HCEC 1CT (cell line): ENCODE data around the gene PROP1.
"Not testable (repeated sequence)": the region's sequence is repeated elsewhere in the genome, so short reads cannot be mapped to it uniquely, and the experiment has no call there.

Experiments used
- DNase-seq: peaks from one replicate; pipeline ENCODE4 v3.0.0-alpha.2; 2017

The PROP1 gene

DNA sequence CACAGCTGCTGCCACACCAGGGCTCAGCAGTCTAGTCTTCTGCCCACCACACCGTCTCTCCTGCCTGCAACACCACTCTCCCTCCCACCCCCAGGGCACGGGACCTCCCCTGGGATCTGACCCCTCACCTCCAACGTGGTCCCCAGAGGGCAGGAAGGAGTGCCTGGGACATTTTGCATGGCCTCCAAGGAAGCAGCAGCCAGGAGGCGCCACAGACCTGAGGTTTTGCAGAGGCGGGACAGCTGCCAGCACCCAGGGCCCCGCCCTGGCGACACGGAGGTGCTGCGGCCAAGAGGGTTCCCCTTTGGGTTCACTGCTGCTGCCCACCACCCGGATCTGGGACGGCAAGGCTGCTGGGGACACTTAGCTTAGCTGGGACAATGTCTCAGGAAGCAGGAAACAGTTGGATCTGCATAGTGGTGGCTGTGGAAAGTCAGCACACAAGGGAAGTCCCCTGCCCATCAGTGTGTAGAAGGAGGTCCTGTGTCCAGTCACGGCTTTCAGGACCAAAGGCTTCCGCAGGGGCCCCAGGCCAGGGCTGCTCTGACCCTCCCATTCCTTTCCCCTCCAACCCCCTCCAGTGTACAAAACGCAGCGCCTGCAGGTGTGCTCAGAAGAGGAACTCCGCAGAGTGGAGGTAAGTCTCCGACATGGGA, 13.8 kb downstream of the PROP1 start:
- DNase-seq, result no peak

DNA sequence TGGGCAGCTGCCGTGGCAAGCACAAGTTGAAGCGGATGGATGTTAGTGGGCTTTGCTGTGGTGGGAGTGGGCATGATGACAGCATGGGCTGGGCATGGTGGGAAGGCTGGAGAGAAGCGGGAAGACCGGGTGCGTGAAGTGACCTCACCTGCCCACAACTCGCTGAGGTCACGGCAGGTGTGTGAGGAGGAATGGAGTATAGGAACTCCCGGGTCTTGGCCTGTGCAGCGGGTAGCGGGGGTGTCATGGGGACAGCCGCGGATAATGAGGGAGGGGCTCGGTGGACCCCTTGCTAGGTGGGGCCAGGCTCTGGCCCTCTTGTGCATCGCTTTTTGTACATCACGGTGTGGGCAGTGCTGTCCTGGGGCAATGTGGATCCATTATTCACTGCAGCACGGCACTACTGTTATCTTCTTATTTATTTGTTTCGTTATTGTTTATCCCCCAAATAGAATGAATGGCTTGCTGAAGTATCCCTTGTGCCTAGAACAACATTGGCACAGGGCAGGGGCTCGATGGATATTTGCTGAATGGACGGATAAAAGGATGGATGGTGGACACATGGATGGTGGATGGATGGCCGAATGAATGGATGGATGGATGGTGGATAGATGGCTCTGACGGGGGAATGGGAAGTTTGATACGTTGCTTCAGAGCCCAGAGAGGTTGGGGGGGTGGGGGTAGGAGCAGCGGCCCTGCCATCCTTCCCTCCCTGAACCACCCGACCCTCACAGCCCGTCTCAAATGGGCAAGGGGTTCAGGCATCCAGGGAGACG, 14.6 kb downstream of the PROP1 start:
- DNase-seq, result no peak

DNA sequence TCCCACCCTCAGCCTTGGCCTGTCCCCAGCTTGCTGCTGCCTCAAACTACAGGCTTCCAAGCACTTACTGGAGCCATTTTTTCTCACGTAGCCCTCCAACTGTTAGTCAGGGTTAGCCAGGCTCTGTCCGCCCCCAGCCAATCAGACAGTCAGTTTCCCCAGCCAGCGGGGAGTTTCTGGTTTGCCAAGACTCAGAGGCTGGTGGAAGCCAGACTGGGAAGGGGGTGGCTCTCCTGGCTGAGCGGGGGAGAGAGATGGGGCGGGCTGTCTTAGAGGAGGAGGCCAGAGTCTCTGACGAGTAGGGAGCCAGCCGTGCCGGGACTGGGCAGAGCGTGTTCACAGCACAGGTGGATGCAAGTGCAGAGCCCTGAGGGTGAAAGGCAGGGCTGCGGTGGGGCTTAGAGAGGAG, 15.3 kb downstream of the PROP1 start:
- no peak for DNase-seq

DNA sequence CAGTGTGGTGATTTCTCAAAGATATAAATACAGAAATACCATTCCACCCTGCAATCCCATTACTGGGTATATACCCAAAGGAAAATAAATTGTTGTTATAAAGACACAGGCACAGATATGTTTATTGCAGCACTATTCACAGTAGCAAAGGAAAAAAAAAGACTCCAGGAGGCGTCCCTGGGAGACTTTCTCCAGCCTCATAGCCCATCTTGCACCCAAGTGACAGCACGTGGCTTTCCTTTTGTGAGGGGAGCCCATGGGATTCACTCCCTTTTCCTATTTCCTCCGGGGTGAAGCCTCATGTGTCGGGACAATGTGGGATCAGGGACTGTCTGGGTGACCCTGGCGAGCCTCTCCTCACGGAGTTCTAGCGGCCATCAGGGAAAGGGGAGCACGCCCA, 18.4 kb downstream of the PROP1 start:
- DNase-seq, result not testable (repeated sequence)

DNA sequence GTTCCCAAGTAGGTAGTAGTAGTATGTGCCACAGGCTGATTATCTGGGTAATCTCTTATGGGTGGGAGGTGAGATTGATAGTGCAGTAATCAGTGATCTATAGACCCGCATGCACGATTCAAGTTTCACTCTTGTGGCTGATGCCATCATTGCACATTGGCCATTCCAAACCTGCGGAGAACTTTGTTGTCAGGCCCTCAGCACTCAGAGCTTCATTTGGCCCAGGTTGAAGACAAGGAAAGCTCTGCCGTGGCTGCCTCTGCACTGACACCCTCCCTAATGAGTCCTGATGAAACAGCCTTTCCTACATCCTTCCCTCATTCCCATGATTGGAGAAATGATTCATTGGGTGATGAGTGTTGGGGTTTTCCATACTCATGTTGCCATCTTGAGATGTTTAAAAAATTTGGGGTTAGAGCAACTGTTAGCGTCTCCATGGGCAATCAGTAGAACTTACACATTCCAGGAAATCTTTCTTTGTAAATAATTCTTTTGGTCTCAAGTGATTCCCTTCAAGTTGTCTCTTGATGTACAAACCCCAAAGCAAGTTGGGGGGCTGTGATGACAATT, 22.9 kb downstream of the PROP1 start:
- no peak for DNase-seq

DNA sequence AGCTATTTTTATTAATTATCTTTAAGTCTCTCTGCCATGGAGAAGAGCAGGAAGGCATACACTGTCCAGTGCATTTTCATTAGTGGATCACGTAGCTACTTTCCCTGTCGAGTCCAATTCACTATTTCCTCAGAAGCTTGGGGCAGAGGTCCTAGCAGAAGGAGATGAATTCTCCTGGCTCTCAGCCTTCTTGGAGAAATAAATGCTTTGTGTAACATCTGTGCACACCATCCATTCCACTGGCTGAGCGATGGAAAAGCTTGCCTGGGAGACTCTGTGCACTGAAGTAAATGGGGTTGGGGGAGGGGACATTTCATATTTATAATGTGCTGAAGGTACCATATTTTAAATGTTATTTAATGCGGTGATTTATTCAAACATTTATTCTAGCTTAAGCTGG, 23.4 kb downstream of the PROP1 start:
- no peak for DNase-seq

DNA sequence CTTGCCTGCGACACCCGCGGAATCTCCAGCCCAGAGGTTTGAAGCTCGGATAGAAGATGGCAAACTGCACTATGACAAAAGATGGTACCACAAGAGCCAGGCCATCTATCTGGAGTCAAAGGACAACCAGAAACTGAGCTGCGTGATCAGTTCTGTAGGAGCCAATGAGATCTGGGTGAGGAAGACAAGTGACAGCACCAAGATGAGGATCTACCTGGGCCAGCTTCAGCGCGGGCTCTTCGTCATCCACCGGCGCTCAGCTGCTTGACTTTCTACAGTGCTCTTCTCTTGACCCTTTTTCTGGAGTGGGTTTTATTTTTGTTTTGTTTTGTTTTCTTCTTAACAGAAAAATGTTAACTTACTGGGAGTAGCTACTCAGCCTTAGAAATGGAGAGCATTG, 24.0 kb downstream of the PROP1 start:
- DNase-seq, result not testable (repeated sequence)

DNA sequence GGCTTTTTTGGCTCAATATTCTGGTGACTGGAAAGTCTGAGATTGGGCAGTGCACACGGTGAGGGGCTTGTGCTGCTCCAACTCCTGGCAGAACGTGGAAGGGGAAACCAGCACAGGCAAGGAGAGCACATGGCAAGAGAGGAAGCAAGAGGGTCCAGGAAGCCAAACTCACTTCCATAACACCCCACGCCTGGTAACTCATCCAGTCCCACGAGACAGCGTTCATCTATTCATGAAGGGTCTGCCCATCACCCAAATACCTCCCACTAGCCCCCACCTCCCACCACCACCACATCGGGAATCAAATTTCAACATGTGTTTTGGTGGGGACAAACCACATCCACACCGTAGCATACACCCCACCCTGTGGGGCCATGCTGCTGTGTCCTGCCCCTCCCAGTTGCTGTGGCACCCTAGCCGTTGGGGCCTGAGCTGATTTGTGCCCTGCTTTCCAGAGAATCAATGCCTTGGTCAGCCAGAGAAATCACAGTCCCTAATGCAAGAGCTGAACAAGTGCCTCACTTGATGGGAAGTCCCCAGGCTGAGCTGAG, 27.3 kb downstream of the PROP1 start:
- DNase-seq, result no peak

DNA sequence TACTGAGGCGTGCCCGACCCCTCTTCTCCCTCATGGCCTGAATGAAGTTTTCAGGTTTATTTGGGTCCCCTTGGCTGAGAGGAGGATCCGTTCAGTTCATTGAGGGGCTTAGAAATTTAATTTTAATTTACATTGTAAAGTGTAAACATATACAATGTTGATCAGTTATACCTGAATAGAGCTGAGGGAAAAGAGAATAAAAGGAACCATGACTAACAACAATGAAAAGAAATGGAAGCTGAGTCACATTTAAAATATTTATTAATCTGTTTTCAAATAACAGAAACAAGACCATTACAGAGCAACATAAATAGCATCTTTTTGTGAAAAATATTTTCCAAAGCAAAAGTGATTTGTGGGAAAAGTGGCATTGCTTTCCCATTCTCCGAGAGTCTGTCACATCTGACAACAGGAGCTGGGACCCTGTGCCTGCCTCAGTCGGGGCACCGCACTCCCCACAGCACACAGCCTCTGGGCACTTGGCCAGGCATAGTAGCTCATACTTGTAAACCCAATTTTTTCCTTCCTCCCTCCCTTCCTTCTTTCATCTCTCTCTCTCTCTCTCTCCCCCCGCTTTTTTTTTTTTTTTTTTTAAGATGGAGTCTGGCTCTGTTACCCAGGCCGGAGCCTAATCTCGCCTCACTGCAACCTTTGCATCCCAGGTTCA, 28.7 kb downstream of the PROP1 start:
- no peak for DNase-seq

DNA sequence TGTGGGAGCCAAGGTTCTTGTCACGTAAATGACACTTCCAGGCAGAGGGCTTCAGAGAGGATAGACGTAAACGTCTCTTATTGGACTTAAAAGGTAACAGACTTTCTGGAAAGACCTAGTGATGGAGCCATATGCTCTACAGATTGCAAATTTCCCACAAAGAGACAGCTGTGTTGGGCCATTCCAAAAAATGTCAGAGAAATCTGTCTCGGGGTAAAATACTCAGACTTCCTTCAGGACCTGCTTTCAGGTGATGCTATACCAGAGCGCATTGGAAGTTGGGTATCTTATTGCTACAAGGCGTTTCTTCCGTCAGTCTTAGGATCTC, 29.2 kb downstream of the PROP1 start:
- no peak for DNase-seq

DNA sequence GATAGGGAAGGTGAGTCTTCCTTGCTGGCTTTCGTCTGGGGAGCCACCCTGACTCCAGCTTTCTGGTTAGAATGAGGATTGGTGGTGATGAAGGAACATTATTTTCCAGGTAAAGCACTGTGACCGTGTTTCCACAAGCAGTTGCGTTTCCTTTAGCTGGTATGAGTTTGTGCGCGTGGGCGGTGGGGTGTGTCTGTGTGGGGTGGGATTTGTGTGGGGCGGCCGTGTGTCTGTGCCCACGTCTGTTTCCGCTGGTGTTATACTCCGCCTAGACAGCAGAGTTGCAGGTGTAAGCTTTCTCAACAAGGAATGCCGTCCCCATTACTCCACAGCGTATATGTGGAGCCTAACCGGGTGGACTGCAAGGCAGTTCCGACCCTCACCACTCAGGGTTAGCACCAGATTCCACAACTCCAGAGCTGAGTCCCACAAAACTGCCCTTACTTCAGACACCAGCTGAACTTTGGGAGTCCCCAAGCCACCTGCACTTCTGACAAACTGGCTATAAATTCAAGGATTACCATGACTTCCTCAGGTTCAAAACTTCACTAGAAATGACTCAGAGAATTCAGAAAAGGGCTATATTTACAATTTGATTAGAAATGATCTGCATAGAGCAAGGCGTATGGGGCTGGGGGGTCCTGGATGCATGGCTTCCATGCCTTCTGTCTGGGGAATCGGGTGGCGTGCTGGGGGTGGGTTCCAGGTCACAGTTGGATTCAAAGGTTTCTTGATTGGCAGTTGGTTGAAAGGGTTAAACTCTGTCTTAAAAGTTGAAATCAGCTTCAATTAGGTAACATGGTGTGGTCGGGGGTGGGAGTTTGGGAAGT, 29.8 kb downstream of the PROP1 start:
- DNase-seq, result no peak

DNA sequence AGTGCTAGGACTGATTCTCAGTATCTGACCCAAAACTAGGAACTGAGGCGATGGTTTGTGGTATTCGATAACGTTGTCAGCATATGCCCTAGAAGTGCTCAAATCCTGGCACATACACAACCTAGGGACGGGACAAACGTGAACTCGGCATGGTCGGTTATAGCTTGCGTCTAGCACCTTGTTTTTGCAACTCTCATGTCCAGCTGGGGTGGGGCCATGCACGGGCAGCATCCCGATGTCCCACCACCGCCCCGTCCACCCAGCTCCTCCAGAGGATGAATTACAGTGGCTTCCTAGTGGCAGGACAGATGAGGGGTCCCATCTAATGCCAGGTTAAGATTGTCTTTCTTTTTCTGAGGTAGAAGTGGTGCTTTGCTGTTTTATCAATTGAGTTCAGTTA, 31.6 kb downstream of the PROP1 start:
- no peak for DNase-seq

DNA sequence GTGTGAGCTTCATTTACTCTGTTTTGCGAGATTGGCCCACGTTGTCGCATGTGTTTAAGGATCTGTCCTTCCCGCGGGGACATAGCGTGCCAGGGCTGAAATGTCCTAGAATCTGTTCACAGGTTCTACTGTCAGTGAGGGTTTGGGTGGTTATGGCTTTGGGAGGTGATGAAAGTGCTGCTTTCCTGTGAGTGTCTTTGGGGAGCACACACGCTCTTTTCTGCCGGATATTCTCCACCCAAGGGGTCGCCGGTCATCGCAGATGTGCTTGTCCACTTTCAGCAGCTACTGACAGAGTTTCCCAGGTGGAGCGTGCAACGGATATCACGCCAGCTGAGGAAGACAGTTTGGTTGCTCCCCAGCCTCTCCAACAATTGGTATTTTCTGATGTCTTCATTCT, 32.1 kb downstream of the PROP1 start:
- no peak for DNase-seq

DNA sequence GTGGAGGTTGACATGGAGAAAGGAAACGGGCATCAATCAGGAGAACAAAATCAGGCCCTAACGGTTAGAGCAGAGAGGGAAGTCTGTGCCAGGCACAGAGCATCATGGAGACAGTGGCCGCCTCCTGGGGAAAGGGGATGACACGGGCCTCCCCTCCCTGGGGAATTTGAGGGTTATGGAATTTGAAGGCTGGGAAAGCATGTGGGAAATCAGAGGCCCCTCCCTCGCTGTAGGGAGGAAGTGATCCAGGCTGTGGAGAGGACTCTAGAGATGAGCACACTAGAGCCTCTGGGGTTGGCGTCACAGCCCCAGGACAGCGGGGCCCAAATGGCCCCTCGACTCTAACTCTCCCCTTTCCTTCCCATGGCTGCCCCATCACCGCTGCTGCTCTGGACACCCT, 36.7 kb downstream of the PROP1 start:
- no peak for DNase-seq

DNA sequence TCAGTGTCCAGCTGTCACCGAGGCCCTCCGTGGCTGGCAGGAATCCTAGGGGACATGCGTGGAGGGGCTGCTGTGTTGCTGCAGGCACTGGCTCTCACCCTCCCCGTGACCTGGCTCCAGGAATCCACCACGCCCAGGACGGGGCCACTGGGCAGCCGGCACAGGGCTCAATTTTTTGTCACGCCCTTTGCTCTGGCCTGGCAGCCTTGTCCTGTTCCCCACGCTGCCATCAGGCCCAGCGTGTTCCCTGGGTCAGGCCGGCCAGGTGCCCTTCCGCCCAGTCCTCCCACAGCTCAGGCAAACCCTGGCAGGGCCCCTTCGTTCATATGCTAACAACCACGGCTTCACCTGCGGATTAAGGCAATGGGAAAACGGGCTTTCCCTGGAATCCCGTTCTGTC, 37.3 kb downstream of the PROP1 start:
- DNase-seq, result no peak

DNA sequence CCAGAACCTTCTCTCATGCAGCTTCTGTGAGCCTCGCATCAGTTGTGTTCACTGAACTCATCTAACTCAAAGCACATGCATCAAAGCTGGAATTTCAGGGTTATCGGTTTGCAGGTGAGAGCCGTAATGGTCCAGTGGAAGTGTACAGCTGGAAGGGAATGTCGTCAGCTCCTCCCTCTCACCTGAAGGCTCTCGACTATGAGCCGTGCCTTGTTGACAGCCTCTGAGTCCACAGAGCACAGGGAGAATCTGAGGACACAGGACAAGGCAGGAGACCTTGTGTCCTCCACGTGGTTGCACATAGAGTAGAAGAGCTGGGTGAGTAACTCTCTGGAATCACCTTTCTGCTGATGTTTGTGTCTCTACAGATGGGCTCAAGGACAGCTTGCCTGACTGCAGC, 38.8 kb downstream of the PROP1 start:
- no peak for DNase-seq

DNA sequence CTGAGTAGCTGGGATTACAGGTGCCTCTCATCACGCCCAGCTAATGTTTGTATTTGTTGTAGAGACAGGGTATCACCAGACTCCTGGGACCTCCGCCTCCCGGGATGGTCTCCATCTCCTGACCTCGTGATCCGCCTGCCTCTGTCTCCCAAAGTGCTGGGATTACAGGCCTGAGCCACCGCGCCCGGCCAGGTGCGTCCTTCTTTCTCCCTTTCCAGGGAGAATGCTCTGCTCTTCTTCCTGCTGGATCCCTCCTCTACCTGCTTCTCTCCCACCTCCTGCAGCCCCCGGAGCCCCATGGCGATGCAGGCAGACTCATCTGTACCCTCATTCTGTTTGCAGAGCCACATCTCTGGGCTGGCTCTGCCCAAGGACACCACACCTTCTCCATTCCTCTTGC, 42.9 kb downstream of the PROP1 start:
- not testable (repeated sequence) for DNase-seq

DNA sequence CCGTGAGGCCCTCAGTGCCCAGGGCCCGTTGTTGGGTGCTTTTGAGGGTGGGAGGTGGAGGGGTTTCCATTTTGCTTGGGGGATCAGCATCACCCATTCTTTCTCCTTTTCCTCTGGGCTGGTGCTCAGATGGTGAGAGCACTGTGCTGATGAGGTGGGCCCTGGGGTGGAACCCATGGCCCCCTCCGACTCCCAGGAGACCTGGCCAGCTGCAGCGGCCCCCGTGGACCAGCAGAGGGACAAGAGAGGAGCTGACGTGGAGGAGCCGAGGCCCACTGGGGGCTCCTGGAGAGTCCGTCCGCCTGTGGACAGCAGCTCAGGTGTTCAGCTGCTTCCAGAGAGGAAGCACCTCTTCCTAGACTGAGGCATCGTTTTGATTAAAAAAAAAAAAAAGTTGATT, 46.4 kb downstream of the PROP1 start:
- DNase-seq, result not testable (repeated sequence)

DNA sequence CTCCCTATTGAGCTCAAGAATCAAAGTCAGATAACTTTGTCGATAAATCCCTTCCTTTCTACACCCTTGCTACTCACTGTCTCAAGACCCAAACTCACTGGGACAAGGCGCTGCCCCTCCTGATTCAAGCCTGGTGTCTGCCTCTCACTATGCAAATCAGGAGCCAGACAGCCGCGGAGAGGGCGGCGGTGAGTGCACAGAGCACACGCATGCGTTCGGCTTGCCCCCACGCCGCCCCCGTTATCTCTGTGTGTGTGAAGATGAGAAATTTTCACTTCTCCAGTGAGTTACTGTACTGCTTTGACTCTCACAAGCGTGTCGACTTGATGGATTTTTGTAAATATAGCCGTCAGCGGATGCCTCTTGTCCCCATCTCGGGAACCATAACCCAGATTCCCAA, 47.0 kb downstream of the PROP1 start:
- not testable (repeated sequence) for DNase-seq

DNA sequence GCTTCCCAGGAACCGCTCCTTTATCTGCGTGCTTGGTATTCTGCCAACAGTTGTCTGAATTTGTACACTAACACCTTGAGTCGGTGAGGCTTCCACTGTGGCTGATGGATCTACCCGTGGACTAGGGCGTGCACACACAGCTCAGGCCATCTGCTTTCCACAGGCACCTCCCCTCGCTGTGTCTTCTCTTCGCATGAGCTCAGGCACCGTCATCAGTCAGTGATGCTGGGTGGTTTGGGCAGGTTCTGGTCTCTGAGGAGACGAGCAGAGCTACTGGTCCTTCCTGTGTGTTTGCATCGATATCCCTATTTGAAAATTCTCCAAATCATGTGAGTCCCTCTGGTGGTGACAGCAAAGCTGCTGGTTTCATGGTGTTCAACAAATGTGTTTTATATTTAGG, 48.1 kb downstream of the PROP1 start:
- peak; percentile 2 for DNase-seq

DNA sequence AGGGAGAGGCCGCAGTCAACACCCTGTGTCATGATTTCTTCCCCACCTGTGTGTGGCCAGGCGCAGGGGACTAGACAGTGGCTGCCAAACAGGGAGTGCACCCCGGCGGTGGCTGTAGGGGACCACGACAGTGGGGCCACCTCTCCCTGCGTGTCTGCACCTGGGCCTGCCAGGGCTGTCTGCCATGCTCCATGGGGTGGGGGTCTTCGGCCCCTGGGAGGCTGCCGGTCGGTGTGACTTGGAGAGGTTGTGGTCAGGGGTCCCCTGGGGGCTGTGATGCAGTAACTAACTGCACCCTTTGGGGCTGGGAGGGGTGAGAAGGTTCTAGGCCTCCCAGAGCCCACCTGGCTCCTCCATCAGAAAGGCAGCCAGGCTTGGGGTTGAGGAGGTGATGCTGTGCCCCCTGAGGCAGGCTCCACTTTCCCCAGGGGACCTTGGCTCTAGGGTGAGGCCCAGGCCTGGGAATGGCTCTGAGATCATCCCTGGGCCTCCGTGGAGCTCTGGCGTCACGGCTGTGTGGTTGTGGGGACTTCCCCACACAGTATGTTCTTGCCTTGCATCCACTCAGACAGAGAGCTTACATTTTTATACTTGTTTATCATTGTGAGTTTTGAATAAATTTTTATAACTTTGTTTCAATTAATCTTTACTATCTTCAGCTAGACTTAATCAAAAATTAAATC, 50.3 kb downstream of the PROP1 start:
- not testable (repeated sequence) for DNase-seq

DNA sequence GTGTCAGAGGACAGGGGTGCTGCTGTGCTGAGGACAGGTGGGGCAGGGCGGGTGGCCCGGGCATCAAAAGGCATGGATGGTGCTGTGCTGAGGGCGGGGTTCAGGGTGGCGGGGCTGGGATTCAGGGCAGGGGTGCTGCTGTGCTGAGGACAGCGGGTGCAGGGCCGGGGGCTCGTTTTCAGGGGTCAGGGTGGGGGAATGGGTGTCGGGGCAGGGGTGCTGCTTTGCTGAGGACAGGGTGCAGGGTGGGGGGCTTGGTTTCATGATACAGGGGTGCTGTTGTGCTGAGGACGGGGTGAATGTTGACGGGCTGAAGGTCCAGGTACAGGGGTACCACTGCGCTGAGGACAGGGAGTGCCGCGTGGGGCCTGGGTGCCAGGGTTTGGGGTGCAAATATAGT, 50.9 kb downstream of the PROP1 start:
- DNase-seq, result not testable (repeated sequence)
